Kidney (tissue), 14 donors: Measurements from ENCODE around the gene ARL3. TPM values are rescaled to one million over a fixed set of nuclear protein-coding genes. Genes with fewer than 3 reads are reported as not detected.

Experiments
- DNase-seq, 5 donors: peaks; one replicate each; pipeline ENCODE4 v3.0.0-alpha.2; 2013 to 2020
- FAIRE-seq: peaks from 2 replicates; lab custom pipeline; 2012; peaks lifted over from hg19 to GRCh38; lab: Jason Lieb, UNC
- H3K27ac ChIP-seq, 2 donors: one replicate each; pipeline ENCODE4 v1.7.0; 2013; ENCODE audit warnings: low read depth in 2 of 2, low read length in 2 of 2, inconsistent platforms in 1 of 2
- H3K27me3 ChIP-seq: one replicate; pipeline ENCODE4 v1.7.1; 2013; ENCODE audit warnings: low read length, inconsistent platforms; ENCODE audit not compliant: control insufficient read depth, insufficient read depth
- H3K36me3 ChIP-seq, 3 donors: one replicate each; pipeline versions ENCODE4 v1.7.0 to v1.7.1; 2013; ENCODE audit warnings: low read length in 3 of 3, control low read depth in 1 of 3, inconsistent platforms in 1 of 3; ENCODE audit not compliant: insufficient read depth in 3 of 3, control insufficient read depth in 2 of 3
- H3K4me1 ChIP-seq, 3 donors: one replicate each; pipeline versions ENCODE4 v1.7.0 to v1.7.1; 2013; ENCODE audit warnings: low read length in 3 of 3, inconsistent platforms in 1 of 3, low read depth in 1 of 3; ENCODE audit not compliant: control insufficient read depth in 2 of 3, insufficient read depth in 2 of 3
- H3K4me3 ChIP-seq, 3 donors: one replicate each; pipeline versions ENCODE4 v1.7.0 to v1.8.1; 2013; ENCODE audit warnings: low read length in 3 of 3, control low read depth in 1 of 3, inconsistent platforms in 1 of 3
- H3K9ac ChIP-seq, 3 donors: one replicate each; pipeline versions ENCODE4 v1.7.0 to v1.7.1; 2013; ENCODE audit warnings: low read length in 3 of 3, control low read depth in 1 of 3, inconsistent platforms in 1 of 3
- H3K9me3 ChIP-seq, 3 donors: one replicate each; pipeline versions ENCODE4 v1.7.0 to v1.7.1; 2013; ENCODE audit warnings: low read length in 3 of 3, control low read depth in 1 of 3, inconsistent platforms in 1 of 3; ENCODE audit not compliant: control insufficient read depth in 2 of 3, insufficient read depth in 1 of 3
- intact Hi-C: fragments of 100-400 bp; cut with DNase I; formaldehyde crosslinking; loops from one replicate; pipeline ENCODE4 v1.11.1; 2022
- polyA plus RNA-seq: library from polyadenylated mRNA; stranded (reverse); fragments of 350-450 nt; fragmentation: Illumina TruSeq; extraction: RNeasy Lipid Tissue Mini Kit (QIAGEN cat#74804); gene quantifications from one replicate; pipeline ENCODE4 v1.2.3, GENCODE V29; 2014; ENCODE audit warnings: low read depth, low replicate concordance; ENCODE audit not compliant: insufficient read depth
- total RNA-seq: library from RNA; stranded (reverse); fragmentation: NEBNext Ultra II Directional; extraction: Animal tissue kit (Norgen Biotek cat#: 25700); gene quantifications from one replicate; pipeline ENCODE4 v1.2.1, GENCODE V29; 2021
- TF ChIP-seq, protein P1 (sequence below): IDR thresholded peaks from 3 replicates; pipeline ENCODE4 v1.5.1; 2012; ENCODE audit warnings: mild to moderate bottlenecking, moderate library complexity, borderline replicate concordance; ENCODE audit not compliant: insufficient read depth; ENCODE audit errors: extremely low read depth
- donor health status: control.
- donor health status: control.
- donor health status: control.
- donor health status: control.
- donor health status: control.
- donor health status: DM: yes; HTN: yes; CAD: no.
- donor health status: Normal renal cell carcinoma (clear cell type).

The ARL3 gene
- total and polyA plus RNA-seq, 2 donors from 2014 or later = 16.3 to 28.8 TPM

GRCh38 chr10:102660888-102661657 is 53.1 kb downstream of the ARL3 start:
- peak overlapping the region in 1 of 3 donors; percentile 34 for H3K9ac ChIP-seq
- H3K9me3 ChIP-seq = no peaks in the 10 kb centered on the region
- no peak overlapping the region for H3K27ac ChIP-seq
- intact Hi-C loops = no loop called here
- no peak overlapping the region for H3K4me3 ChIP-seq
- FAIRE-seq (no peak), DNase-seq (peak in 4 of 5 donors; percentile 60 to 84 (median 78))
- H3K27me3 ChIP-seq = no peaks in the 10 kb centered on the region
- peaks cover 0 to 28% (median 18%) of the 10 kb centered on the region in 3 donors for H3K4me1 ChIP-seq
- peaks cover 2 to 13% (median 4%) of the 10 kb centered on the region in 3 donors for H3K36me3 ChIP-seq
- TF ChIP-seq, protein P1, sequence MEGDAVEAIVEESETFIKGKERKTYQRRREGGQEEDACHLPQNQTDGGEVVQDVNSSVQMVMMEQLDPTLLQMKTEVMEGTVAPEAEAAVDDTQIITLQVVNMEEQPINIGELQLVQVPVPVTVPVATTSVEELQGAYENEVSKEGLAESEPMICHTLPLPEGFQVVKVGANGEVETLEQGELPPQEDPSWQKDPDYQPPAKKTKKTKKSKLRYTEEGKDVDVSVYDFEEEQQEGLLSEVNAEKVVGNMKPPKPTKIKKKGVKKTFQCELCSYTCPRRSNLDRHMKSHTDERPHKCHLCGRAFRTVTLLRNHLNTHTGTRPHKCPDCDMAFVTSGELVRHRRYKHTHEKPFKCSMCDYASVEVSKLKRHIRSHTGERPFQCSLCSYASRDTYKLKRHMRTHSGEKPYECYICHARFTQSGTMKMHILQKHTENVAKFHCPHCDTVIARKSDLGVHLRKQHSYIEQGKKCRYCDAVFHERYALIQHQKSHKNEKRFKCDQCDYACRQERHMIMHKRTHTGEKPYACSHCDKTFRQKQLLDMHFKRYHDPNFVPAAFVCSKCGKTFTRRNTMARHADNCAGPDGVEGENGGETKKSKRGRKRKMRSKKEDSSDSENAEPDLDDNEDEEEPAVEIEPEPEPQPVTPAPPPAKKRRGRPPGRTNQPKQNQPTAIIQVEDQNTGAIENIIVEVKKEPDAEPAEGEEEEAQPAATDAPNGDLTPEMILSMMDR = no peak

DNA sequence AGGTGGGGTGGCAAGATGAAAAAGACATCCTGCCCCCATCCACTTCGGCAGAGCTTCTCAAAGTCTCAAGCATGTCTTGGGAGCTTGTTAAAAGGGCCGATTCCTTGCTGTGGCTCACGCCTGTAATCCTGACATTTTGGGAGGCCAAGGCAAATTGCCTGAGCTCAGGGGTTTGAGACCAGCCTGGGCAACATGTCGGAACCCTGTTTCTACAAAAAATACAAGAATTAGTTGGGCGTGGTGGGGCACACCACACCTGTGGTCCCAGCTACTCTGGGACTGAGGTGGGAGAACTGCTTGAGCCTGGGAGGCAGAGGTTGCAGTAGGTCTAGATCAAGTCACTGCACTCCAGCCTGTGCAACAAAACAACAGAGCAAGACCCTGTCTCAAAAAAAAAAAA is 55.4 kb downstream of the ARL3 start:
- H3K9ac ChIP-seq = no peak overlapping the region
- DNase-seq = no peak

GRCh38 chr10:102657984-102658724 is 56.0 kb downstream of the ARL3 start:
- FAIRE-seq (peak; percentile 32), DNase-seq (peak in 1 of 5 donors; percentile 60)
- H3K27me3 ChIP-seq = no peaks in the 10 kb centered on the region
- peak overlapping the region; percentile 60 to 63 for H3K27ac ChIP-seq
- H3K4me1 ChIP-seq = peaks cover 0 to 31% (median 18%) of the 10 kb centered on the region in 3 donors
- no peaks in the 10 kb centered on the region for H3K9me3 ChIP-seq
- H3K4me3 ChIP-seq = no peak overlapping the region
- peaks cover 5 to 38% (median 20%) of the 10 kb centered on the region in 3 donors for H3K36me3 ChIP-seq
- H3K9ac ChIP-seq = no peak overlapping the region
- intact Hi-C loops = no loop called here
- TF ChIP-seq, protein P1 = no peak

More for the DNA sequence above, 55.4 kb downstream of the ARL3 start:
- Histone ChIP-seq H3K36me3 (peaks cover 2 to 32% (median 13%) of the 10 kb centered on the region in 3 donors), H3K4me3 (no peak overlapping the region), H3K27me3 (no peaks in the 10 kb centered on the region), H3K9me3 (no peaks in the 10 kb centered on the region), H3K4me1 (peaks cover 0 to 25% (median 18%) of the 10 kb centered on the region in 3 donors), H3K27ac (peak overlapping the region in 1 of 2 donors; percentile 60)
- intact Hi-C loops = no loop called here
- TF ChIP-seq, protein P1 = no peak
- no peak for FAIRE-seq
